Thoracic aorta (tissue), 2 donors: Measurements from ENCODE around the gene HMGA1. TPM values are rescaled to one million over a fixed set of nuclear protein-coding genes. Genes with fewer than 3 reads are reported as not detected.
A peak's percentile ranks its signal among the peaks of the same experiment; 100 is the strongest.

Source experiments
- ATAC-seq: fragments of 150-250 bp; one replicate; pipeline ENCODE4 v1.8.0; 2017; ENCODE audit warnings: low read depth; ENCODE audit not compliant: insufficient number of reproducible peaks, low FRiP score
- DNase-seq: peaks from one replicate; pipeline ENCODE4 v3.0.0-alpha.2; 2020; ENCODE audit warnings: low spot score
- H3K27ac ChIP-seq, 2 donors: fragments of 200-600 bp; sonication (generic); 1 replicate in 1 of 2; 2 replicates in 1 of 2; pipeline ENCODE4 v1.5.1; 2016; ENCODE audit warnings: mild to moderate bottlenecking in 2 of 2, moderate library complexity in 2 of 2
- H3K27me3 ChIP-seq: fragments of 200-600 bp; sonication (generic); replicated peaks from 2 replicates; pipeline ENCODE4 v1.6.0; 2016; ENCODE audit warnings: mild to moderate bottlenecking; ENCODE audit not compliant: insufficient read depth
- H3K36me3 ChIP-seq: fragments of 200-600 bp; sonication (generic); one replicate; pipeline ENCODE4 v1.5.1; 2016
- H3K4me1 ChIP-seq, 2 donors: fragments of 200-600 bp; sonication (generic); 1 replicate in 1 of 2; 2 replicates in 1 of 2; pipeline versions ENCODE4 v1.5.1 to v1.6.0; 2016; ENCODE audit warnings: low read depth in 2 of 2, mild to moderate bottlenecking in 1 of 2; ENCODE audit not compliant: control insufficient read depth in 1 of 2
- H3K4me3 ChIP-seq: fragments of 200-600 bp; sonication (generic); 2 replicates; pipeline ENCODE4 v1.5.1; 2016; ENCODE audit warnings: mild to moderate bottlenecking
- H3K9me3 ChIP-seq: fragments of 200-600 bp; sonication (generic); 2 replicates; pipeline ENCODE4 v1.5.1; 2016
- total RNA-seq, 2 donors: library from RNA; depleted of rRNA; stranded (reverse); fragments of >200 nt; gene quantifications; one replicate each; pipeline versions ENCODE4 v1.1.0 to v1.2.3, GENCODE V29; 2016
- TF ChIP-seq, protein P1 (sequence below): fragments of 200-600 bp; sonication (generic); IDR thresholded peaks from one replicate; pipeline ENCODE4 v1.5.1; 2019; ENCODE audit warnings: antibody characterized with exemption

The HMGA1 gene
- total RNA-seq, 2 donors from 2014 or later, result 20.7 to 28.0 TPM

DNA sequence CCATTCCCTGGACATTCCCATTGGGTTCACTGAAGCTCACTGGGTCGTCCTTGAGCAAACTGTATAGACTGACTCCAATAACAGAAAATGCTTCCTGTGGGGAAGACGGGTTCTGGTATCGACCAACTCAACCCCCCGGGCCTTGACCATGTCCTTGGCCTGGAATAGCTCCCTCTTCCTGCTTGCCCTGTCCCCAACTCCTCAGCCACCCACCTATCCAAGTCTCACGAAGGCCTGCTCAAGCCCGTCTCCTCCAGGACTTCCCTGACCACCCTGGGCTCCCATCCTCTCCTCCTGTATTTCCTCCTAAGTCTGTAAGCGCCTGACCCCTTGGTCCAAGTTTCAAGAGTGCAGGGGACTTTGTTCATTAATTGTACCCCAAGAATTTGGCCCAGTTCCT, 2.8 kb upstream of the HMGA1 start:
- H3K36me3 ChIP-seq, result no peaks in the 10 kb centered on the region
- no peaks in the 10 kb centered on the region for H3K9me3 ChIP-seq
- DNase-seq, result no peak
- H3K27me3 ChIP-seq, result no peaks in the 10 kb centered on the region
- ATAC-seq, result no peak
- peaks cover 5 to 19% of the 10 kb centered on the region in 2 donors for H3K4me1 ChIP-seq
- H3K4me3 ChIP-seq, result no peak overlapping the region
- TF ChIP-seq, protein P1, sequence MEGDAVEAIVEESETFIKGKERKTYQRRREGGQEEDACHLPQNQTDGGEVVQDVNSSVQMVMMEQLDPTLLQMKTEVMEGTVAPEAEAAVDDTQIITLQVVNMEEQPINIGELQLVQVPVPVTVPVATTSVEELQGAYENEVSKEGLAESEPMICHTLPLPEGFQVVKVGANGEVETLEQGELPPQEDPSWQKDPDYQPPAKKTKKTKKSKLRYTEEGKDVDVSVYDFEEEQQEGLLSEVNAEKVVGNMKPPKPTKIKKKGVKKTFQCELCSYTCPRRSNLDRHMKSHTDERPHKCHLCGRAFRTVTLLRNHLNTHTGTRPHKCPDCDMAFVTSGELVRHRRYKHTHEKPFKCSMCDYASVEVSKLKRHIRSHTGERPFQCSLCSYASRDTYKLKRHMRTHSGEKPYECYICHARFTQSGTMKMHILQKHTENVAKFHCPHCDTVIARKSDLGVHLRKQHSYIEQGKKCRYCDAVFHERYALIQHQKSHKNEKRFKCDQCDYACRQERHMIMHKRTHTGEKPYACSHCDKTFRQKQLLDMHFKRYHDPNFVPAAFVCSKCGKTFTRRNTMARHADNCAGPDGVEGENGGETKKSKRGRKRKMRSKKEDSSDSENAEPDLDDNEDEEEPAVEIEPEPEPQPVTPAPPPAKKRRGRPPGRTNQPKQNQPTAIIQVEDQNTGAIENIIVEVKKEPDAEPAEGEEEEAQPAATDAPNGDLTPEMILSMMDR, result no peak
- peak overlapping the region in 1 of 2 donors; percentile 19 for H3K27ac ChIP-seq

DNA sequence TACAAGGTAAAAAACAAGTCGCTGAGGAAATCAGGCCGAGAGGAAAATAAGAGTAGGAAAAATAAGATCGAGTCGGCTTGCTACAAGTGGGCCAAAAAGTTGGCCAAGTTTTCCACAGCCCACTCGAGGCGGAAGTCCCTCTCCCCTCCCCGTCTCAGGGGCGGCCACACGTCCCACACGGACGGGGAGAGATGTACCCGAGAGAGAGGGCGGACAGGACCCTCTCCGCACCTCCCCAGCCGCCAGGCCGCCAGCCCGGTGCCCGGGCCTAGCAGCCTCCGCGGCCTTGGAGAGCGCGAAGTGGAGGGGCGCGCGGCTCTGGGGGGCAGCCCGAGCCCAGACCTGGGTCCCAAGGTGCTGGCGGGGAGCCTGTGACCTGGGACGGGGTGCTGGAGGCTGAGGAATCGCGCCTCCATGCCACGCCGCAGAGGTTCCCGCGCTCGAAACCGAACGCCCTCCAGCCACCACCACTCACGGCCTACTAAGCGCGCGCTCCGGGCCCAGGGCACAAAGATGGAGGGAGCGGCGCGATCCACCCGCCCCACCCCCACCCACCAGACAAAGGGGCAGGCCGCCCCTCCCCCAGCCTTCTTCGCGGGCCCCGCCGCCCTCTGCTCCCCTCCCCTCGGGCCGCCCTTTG, 1.9 kb upstream of the HMGA1 start:
- Histone ChIP-seq H3K4me1 (peaks cover 5 to 19% of the 10 kb centered on the region in 2 donors), H3K36me3 (no peaks in the 10 kb centered on the region), H3K27me3 (no peaks in the 10 kb centered on the region), H3K27ac (peak overlapping the region; percentile 62 to 71), H3K4me3 (no peak overlapping the region), H3K9me3 (no peaks in the 10 kb centered on the region)
- TF ChIP-seq, protein P1, result no peak
- DNase-seq (no peak), ATAC-seq (no peak)

DNA sequence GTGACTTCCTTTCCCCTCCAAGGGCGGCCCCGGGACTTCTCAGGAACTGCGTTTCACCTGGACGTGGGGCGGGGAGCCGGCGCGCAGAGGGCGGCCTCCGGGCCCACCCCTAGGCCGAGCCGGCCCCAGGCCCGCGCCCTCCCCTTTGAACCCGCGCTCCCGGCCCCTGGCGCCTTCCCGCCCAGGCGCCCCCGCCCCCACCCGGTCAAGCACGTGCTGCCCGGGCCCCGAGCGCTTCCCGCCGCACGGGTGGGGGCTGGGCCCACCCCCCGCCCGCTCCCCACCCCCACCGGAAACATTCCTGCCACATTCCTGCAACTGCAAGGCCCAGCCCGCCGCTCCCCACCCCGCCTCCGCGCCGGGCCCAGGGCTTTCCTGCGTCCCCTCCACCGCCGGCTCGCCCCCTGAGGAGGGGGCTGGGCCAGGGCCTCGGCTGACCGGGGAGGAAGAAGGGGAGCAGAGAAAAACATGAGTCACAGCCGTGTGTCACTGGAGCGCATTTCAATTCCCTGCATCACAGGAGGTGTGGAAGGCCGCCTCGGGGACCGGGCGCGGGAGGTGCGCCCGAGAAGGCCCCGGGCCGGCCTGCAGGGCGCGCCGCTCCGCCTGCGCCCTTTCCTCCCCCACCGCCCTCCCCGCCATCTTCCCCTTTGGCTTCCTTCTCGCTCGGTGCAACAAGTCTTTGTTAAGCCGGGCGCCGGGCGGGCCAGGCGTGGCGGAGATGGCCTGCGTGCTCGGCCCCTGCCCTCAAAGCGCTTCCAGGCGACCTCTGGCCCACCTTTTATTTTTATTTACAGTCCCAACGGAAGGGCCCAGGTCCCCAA, 1.2 kb upstream of the HMGA1 start:
- no peaks in the 10 kb centered on the region for H3K9me3 ChIP-seq
- peak overlapping the region; percentile 73 for H3K4me3 ChIP-seq
- ATAC-seq, result no peak
- TF ChIP-seq, protein P1, result no peak
- no peak for DNase-seq
- no peaks in the 10 kb centered on the region for H3K27me3 ChIP-seq
- peaks cover 5 to 19% of the 10 kb centered on the region in 2 donors for H3K4me1 ChIP-seq
- H3K36me3 ChIP-seq, result no peaks in the 10 kb centered on the region
- H3K27ac ChIP-seq, result peak overlapping the region; percentile 62 to 71

DNA sequence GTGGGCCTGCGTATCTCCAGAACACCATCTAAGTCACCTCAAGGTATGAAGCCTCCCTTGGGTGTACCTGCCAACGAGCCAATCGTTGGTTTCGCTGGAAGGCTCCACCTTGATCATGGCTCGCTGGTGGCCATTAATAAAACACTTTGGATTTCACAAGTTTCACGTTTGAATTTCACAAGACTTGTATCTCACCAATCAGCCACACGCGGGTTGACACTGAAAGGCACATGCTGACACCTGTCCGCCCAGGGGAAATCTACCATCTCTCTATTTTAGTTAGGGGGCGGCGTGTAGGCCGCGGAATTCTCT, 586 bp upstream of the HMGA1 start:
- H3K4me3 ChIP-seq, result peak overlapping the region; percentile 73
- no peaks in the 10 kb centered on the region for H3K36me3 ChIP-seq
- peaks cover 5 to 19% of the 10 kb centered on the region in 2 donors for H3K4me1 ChIP-seq
- H3K27me3 ChIP-seq, result no peaks in the 10 kb centered on the region
- DNase-seq, result no peak
- ATAC-seq, result no peak
- TF ChIP-seq, protein P1, result no peak
- H3K27ac ChIP-seq, result peak overlapping the region; percentile 62 to 71
- no peaks in the 10 kb centered on the region for H3K9me3 ChIP-seq

DNA sequence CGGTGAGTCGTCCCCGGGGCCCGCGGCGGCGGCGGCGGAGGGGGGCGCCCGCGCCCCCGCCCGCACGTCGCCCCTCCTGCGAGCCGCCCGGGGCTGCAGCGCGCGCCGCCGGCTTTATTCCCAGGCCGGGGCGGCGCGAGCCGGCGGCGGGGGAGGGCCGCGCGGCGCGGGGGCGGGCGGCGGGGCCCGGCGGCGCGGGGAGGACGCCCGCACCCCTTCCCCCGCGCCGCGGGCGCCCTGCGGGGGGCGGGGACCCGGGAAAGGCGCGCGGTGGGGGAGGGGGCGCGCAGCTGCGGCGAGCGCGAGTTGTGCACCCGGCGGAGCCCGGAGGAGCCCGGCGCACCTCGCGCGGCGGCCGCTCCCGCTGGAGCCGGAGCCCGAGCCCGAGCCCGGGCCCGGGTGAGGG, 646 bp downstream of the HMGA1 start:
- ATAC-seq (no peak), DNase-seq (no peak)
- Histone ChIP-seq H3K9me3 (no peaks in the 10 kb centered on the region), H3K27ac (peak overlapping the region; percentile 62 to 71), H3K27me3 (no peaks in the 10 kb centered on the region), H3K36me3 (no peaks in the 10 kb centered on the region), H3K4me1 (peaks cover 5 to 19% of the 10 kb centered on the region in 2 donors), H3K4me3 (peak overlapping the region; percentile 78)
- TF ChIP-seq, protein P1, result no peak
